DOHH2 (cell line): Measurements from ENCODE around the gene DMD.

Experiments used
- H3F3A ChIP-seq: fragments of 200-600 bp; sonication (generic), shearing (Covaris generic); 2 replicates; pipeline ENCODE4 v1.6.0; 2016; ENCODE audit warnings: antibody characterized with exemption, mild to moderate bottlenecking; ENCODE audit not compliant: control insufficient read depth, insufficient read depth
- H3K27ac ChIP-seq: fragments of 200-600 bp; sonication (generic); 2 replicates; pipeline ENCODE4 v1.5.1; 2014; ENCODE audit warnings: low read depth, mild to moderate bottlenecking, low read length, moderate library complexity
- H3K27me3 ChIP-seq: fragments of 200-600 bp; sonication (generic); 2 replicates; pipeline ENCODE4 v1.6.1; 2014; ENCODE audit warnings: mild to moderate bottlenecking, low read length, mixed read lengths; ENCODE audit not compliant: control insufficient read depth
- H3K36me3 ChIP-seq: fragments of 200-600 bp; sonication (generic); 2 replicates; pipeline ENCODE4 v1.6.1; 2014; ENCODE audit warnings: mild to moderate bottlenecking, low read length, moderate library complexity, mixed read lengths; ENCODE audit not compliant: control insufficient read depth
- H3K4me1 ChIP-seq: fragments of 200-600 bp; sonication (generic); 2 replicates; pipeline ENCODE4 v1.6.1; 2014; ENCODE audit warnings: mild to moderate bottlenecking, low read length, mixed read lengths; ENCODE audit not compliant: control insufficient read depth
- H3K4me2 ChIP-seq: fragments of 200-600 bp; sonication (generic); 2 replicates; pipeline ENCODE4 v1.6.0; 2014; ENCODE audit warnings: mild to moderate bottlenecking, low read length, moderate library complexity
- H3K4me3 ChIP-seq: fragments of 200-600 bp; sonication (generic); 2 replicates; pipeline ENCODE4 v1.5.1; 2014; ENCODE audit warnings: mild to moderate bottlenecking, low read length, mixed read lengths
- H3K79me2 ChIP-seq: fragments of 200-600 bp; sonication (generic); 2 replicates; pipeline ENCODE4 v1.6.1; 2014; ENCODE audit warnings: mild to moderate bottlenecking, low read length, mixed read lengths; ENCODE audit not compliant: control insufficient read depth
- H3K9me2 ChIP-seq: fragments of 200-600 bp; sonication (generic); replicated peaks from 2 replicates; pipeline ENCODE4 v1.6.1; 2014; ENCODE audit warnings: mild to moderate bottlenecking, low read length, mixed read lengths; ENCODE audit not compliant: control insufficient read depth
- H3K9me3 ChIP-seq: fragments of 200-600 bp; sonication (generic); 2 replicates; pipeline ENCODE4 v1.6.1; 2014; ENCODE audit warnings: antibody characterized with exemption, low read length, mixed read lengths; ENCODE audit not compliant: control insufficient read depth, insufficient read depth
- H4K20me1 ChIP-seq: fragments of 200-600 bp; sonication (generic); 2 replicates; pipeline ENCODE4 v1.6.0; 2014; ENCODE audit warnings: low read depth, mild to moderate bottlenecking, antibody characterized with exemption, low read length, moderate library complexity; ENCODE audit not compliant: control insufficient read depth, insufficient read depth
- CTCF ChIP-seq: fragments of 200-600 bp; sonication (generic); IDR thresholded peaks from one replicate; pipeline ENCODE4 v1.5.1; 2014; ENCODE audit warnings: antibody characterized with exemption, mild to moderate bottlenecking, low read depth, low read length; ENCODE audit not compliant: poor library complexity, severe bottlenecking
- EZH2phosphoT487 ChIP-seq: fragments of 200-600 bp; sonication (generic); IDR thresholded peaks from 2 replicates; pipeline ENCODE4 v1.6.1; 2017; ENCODE audit warnings: borderline replicate concordance, mild to moderate bottlenecking, antibody characterized with exemption, low read length, moderate library complexity, mixed read lengths

The DMD gene

GRCh38 chrX:31993637-31994036 lies 1217.7 kb downstream of the DMD start:
- Histone ChIP-seq H3K4me2 (no peak overlapping the region), H3K4me3 (no peak overlapping the region), H3K27ac (no peak overlapping the region), H3K79me2 (no peaks in the 10 kb centered on the region), H4K20me1 (no peaks in the 10 kb centered on the region), H3K9me2 (no peaks in the 10 kb centered on the region), H3F3A (no peaks in the 10 kb centered on the region), H3K9me3 (no peaks in the 10 kb centered on the region), H3K4me1 (no peaks in the 10 kb centered on the region), H3K27me3 (no peaks in the 10 kb centered on the region), H3K36me3 (no peaks in the 10 kb centered on the region)
- TF ChIP-seq CTCF (no peak), EZH2phosphoT487 (no peak)

GRCh38 chrX:31988975-31989374 lies 1222.4 kb downstream of the DMD start:
- Histone ChIP-seq H3K27ac (no peak overlapping the region), H3K4me2 (no peak overlapping the region), H3K79me2 (no peaks in the 10 kb centered on the region)

GRCh38 chrX:31981546-31982062 lies 1229.7 kb downstream of the DMD start:
- TF ChIP-seq EZH2phosphoT487 (no peak), CTCF (no peak)

More at GRCh38 chrX:31988975-31989374, 1222.4 kb downstream of the DMD start:
- Histone ChIP-seq H3K4me1 (no peaks in the 10 kb centered on the region), H3K27me3 (no peaks in the 10 kb centered on the region), H3F3A (no peaks in the 10 kb centered on the region), H3K36me3 (no peaks in the 10 kb centered on the region), H3K9me2 (no peaks in the 10 kb centered on the region), H3K4me3 (no peak overlapping the region), H3K9me3 (no peaks in the 10 kb centered on the region), H4K20me1 (no peaks in the 10 kb centered on the region)
- TF ChIP-seq EZH2phosphoT487 (no peak), CTCF (no peak)

More at GRCh38 chrX:31981546-31982062, 1229.7 kb downstream of the DMD start:
- H3K9me2 ChIP-seq: no peaks in the 10 kb centered on the region
- H3K79me2 ChIP-seq: no peaks in the 10 kb centered on the region
- H3F3A ChIP-seq: no peaks in the 10 kb centered on the region
- no peaks in the 10 kb centered on the region for H3K27me3 ChIP-seq
- no peaks in the 10 kb centered on the region for H3K9me3 ChIP-seq
- no peak overlapping the region for H3K4me2 ChIP-seq
- no peaks in the 10 kb centered on the region for H3K36me3 ChIP-seq
- H3K27ac ChIP-seq: no peak overlapping the region
- no peaks in the 10 kb centered on the region for H3K4me1 ChIP-seq
- H4K20me1 ChIP-seq: no peaks in the 10 kb centered on the region
- H3K4me3 ChIP-seq: no peak overlapping the region
